ENCODE results near the gene STXBP5. TPM values are rescaled to one million over a fixed set of nuclear protein-coding genes. Genes with fewer than 3 reads are reported as not detected.

Gene STXBP5
- total RNA-seq, 1 donor from 2014 or later, result 26.9 TPM

DNA sequence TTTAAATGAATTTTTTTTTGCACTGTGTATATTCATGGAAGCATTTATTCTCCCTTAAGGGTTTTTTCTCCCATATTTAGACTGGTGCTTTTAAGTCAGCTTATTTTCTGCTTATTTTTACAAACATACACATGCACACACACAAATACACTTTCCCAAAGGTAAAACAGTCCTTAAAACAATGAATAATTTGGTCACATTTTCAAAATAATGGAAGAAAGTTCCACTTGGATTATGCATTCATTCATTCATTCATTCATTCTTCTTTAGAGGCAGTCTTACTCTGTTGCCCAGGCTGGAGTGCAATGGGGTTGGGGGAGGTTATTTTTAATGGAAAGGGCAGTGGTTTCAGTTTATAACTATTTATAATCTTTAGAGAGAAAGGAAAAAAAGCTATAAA, 69.8 kb downstream of the STXBP5 start:
- no peaks in the 10 kb centered on the region for H3K9me3 Mint-ChIP-seq (ENCODE audit: unreplicated experiment)
- H3K4me3 Mint-ChIP-seq (ENCODE audit: unreplicated experiment), result no peak overlapping the region
- H3K36me3 Mint-ChIP-seq (ENCODE audit: low read depth, unreplicated experiment), result peaks cover 22% of the 10 kb centered on the region
- H3K27ac Mint-ChIP-seq (ENCODE audit: unreplicated experiment), result no peak overlapping the region
- TF ChIP-seq CTCF (IDR thresholded peaks at IDR 0.05; ENCODE audit: unreplicated experiment), result no peak
- H3K27me3 Mint-ChIP-seq (ENCODE audit: unreplicated experiment), result no peaks in the 10 kb centered on the region
- DNase-seq (ENCODE audit: low spot score), result no peak
- no peaks in the 10 kb centered on the region for H3K4me1 Mint-ChIP-seq (ENCODE audit: unreplicated experiment)

GRCh38 chr6:147274776-147275175, 70.6 kb downstream of the STXBP5 start:
- Mint-ChIP-seq H3K36me3 (ENCODE audit: low read depth, unreplicated experiment) (peaks cover 25% of the 10 kb centered on the region), H3K4me3 (ENCODE audit: unreplicated experiment) (no peak overlapping the region), H3K27me3 (ENCODE audit: unreplicated experiment) (no peaks in the 10 kb centered on the region), H3K27ac (ENCODE audit: unreplicated experiment) (no peak overlapping the region), H3K9me3 (ENCODE audit: unreplicated experiment) (no peaks in the 10 kb centered on the region), H3K4me1 (ENCODE audit: unreplicated experiment) (no peaks in the 10 kb centered on the region)
- TF ChIP-seq CTCF (IDR thresholded peaks at IDR 0.05; ENCODE audit: unreplicated experiment), result no peak
- no peak for DNase-seq (ENCODE audit: low spot score)

DNA sequence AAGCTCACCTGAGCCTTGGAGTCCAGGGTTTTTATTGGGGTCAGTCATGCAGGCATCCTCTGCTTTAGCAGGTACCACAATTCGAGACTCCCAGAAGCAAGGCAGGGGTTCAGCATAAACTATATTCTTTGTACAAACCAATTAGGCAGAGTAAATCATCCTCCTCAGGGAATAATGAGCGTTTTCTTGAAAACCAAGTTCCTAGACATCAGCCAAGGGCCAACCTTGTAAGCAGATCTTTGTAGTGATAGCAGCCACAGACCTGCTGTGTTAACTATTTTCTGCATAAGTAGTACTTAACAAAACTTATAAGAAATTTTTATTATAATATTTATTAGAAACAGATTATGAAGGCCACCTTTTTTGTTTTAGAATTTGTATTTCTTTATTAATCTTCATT, 74.7 kb downstream of the STXBP5 start:
- H3K27ac Mint-ChIP-seq (ENCODE audit: unreplicated experiment), result no peak overlapping the region
- no peaks in the 10 kb centered on the region for H3K27me3 Mint-ChIP-seq (ENCODE audit: unreplicated experiment)
- H3K36me3 Mint-ChIP-seq (ENCODE audit: low read depth, unreplicated experiment), result peaks cover 20% of the 10 kb centered on the region
- no peak for DNase-seq (ENCODE audit: low spot score)
- H3K4me1 Mint-ChIP-seq (ENCODE audit: unreplicated experiment), result peaks cover 3% of the 10 kb centered on the region
- H3K9me3 Mint-ChIP-seq (ENCODE audit: unreplicated experiment), result no peaks in the 10 kb centered on the region
- TF ChIP-seq CTCF (IDR thresholded peaks at IDR 0.05; ENCODE audit: unreplicated experiment), result no peak
- no peak overlapping the region for H3K4me3 Mint-ChIP-seq (ENCODE audit: unreplicated experiment)

- H3K4me3 Mint-ChIP-seq (ENCODE audit: unreplicated experiment), result no peak overlapping the region
- no peak for DNase-seq (ENCODE audit: low spot score)
- peaks cover 3% of the 10 kb centered on the region for H3K4me1 Mint-ChIP-seq (ENCODE audit: unreplicated experiment)
These were observed 75.2 kb downstream of the STXBP5 start for GRCh38 chr6:147279427-147279826.

More at GRCh38 chr6:147279427-147279826, 75.2 kb downstream of the STXBP5 start:
- Mint-ChIP-seq H3K27ac (ENCODE audit: unreplicated experiment) (no peak overlapping the region), H3K27me3 (ENCODE audit: unreplicated experiment) (no peaks in the 10 kb centered on the region), H3K9me3 (ENCODE audit: unreplicated experiment) (no peaks in the 10 kb centered on the region), H3K36me3 (ENCODE audit: low read depth, unreplicated experiment) (peaks cover 20% of the 10 kb centered on the region)
- no peak for TF ChIP-seq CTCF (IDR thresholded peaks at IDR 0.05; ENCODE audit: unreplicated experiment)
